Brain pericyte (primary cell): ENCODE data around the gene ANXA10.
A peak's percentile ranks its signal among the peaks of the same experiment; 100 is the strongest.
"Not testable (repeated sequence)": the region's sequence is repeated elsewhere in the genome, so short reads cannot be mapped to it uniquely, and the experiment has no call there.

Experiments used
- DNase-seq: peaks from one replicate; pipeline ENCODE4 v3.0.0-alpha.2; 2012; ENCODE audit warnings: low read depth, low spot score

ANXA10 gene

GRCh38 chr4:168118116-168118655, 25.8 kb downstream of the ANXA10 start:
- no peak for DNase-seq

GRCh38 chr4:168119100-168119499, 26.8 kb downstream of the ANXA10 start:
- no peak for DNase-seq

GRCh38 chr4:168119890-168120289, 27.6 kb downstream of the ANXA10 start:
- DNase-seq = no peak

- DNase-seq = no peak
Measured at GRCh38 chr4:168120811-168121210, 28.5 kb downstream of the ANXA10 start.

DNA sequence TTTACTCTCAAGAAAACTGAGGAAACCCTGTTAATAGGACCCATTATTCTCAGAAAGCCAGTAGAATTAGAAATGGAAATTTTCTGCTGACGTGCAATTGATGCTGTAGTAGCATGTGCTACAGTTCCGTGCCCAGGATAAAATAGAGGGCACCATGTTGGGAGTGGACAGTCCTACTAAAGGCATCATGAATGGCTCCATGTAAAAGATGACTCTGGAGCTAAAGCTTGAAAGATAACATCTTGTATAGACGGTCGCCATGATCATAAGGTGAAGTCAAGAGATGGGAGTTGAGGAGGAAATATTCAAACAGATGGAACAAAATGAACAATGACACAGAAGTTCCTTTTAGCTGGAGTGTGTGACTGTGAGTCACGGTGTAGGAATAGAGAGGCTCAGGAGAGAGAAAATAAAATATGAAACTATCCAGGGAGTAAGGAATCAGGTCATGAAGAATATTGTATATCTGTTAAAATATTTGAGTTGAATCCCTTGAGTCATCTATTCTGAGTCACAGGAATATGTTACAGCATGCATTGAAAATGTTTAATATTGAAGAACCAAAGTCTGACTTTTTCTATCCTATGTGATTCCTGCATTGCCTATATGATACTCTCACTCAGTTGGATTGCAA, 31.8 kb downstream of the ANXA10 start:
- DNase-seq = no peak

DNA sequence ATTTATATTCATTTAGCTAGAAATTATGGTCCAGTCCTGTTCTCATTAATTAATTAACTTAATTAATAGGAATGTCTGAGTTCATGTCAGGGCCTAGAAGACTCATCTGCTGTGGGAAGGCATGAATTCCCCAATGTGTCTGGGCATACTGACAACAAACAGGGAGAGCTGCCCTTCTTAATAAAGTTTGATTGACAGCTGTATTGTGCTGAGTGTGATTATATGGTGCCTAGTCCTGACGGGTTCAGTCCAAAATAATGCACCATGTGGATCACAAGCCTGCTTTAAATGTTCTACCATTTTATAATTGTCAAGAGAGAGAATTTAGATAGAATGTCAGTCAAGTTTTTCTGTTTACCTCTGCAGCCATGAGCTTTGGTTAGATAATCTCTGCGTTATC, 34.6 kb downstream of the ANXA10 start:
- DNase-seq = no peak

DNA sequence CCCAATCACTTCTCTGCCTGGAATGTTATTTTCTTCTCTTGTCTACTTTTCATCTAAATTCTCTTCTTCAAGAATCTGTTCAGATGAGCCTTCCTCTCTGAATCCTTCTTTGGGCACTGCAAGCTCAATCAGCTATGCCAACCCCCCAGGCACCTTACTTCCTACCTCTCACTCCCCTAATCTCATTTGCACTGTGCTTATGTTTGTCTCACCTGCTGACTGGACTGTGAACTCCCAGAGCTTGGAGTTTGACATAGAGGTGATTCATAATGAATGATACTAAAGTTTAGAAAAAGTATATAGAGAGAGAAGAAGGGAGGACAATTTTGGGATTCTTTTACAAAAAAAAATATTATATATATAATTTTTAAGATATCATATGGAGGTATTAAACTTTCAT, 36.3 kb downstream of the ANXA10 start:
- DNase-seq = no peak

- no peak for DNase-seq
Measured at GRCh38 chr4:168129046-168129772, 36.9 kb downstream of the ANXA10 start.

DNA sequence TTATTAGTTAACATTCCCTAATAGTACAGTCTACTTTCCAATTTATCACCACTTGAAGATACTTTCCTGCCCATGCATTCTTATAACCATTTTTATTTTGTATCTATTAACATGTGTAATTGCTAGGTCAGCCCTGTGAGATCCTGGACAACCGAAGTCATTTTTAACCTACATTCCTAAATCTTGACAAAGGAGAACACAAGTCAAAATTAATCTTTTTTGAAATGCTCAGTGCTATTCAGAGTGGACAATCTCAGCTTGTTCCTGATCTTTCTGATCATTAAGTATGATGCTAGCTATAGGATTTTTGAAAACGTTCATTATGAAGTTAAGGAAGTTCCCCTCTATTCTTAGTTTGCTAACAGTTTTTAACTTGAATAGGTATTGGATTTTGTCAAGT, 37.5 kb downstream of the ANXA10 start:
- DNase-seq = no peak

GRCh38 chr4:168131196-168131595, 38.9 kb downstream of the ANXA10 start:
- DNase-seq = no peak

GRCh38 chr4:168134651-168135050, 42.3 kb downstream of the ANXA10 start:
- DNase-seq = no peak

GRCh38 chr4:168135860-168136259, 43.5 kb downstream of the ANXA10 start:
- not testable (repeated sequence) for DNase-seq

DNA sequence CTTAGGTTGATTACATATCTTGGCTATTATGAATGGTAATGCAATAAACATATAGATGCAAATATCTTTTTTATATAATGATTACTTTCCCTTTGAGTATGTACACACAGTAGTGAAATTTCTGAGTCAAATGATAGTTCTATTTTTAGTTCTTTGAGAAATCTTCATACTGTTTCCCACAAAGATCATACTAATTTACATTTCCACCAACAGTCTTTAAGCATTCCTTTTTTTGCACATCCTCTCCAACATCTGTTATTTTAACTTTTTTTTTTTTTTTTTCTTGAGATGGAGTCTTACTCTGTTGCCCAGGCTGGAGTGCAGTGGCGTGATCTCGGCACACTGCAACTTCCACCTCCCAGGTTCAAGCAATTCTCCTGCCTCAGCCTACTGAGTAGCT, 45.4 kb downstream of the ANXA10 start:
- not testable (repeated sequence) for DNase-seq

DNA sequence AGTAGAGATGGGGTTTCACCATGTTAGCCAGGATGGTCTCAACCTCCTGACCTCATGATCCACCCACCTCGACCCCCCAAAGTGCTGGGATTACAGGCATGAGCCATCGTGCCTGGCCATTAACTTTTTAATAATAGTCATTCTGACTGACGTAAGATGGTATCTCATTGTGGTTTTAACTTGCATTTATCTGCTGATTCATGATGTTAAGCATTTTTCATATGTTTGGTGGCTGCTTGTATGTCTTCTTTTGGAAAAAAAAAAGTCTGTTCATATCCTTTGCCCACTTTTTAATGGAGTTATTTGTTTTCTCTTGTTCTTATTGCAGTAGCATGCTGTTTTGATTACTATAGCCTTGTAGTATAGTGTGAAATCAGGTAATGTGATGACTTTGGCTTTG, 45.8 kb downstream of the ANXA10 start:
- DNase-seq = peak; percentile 40

DNA sequence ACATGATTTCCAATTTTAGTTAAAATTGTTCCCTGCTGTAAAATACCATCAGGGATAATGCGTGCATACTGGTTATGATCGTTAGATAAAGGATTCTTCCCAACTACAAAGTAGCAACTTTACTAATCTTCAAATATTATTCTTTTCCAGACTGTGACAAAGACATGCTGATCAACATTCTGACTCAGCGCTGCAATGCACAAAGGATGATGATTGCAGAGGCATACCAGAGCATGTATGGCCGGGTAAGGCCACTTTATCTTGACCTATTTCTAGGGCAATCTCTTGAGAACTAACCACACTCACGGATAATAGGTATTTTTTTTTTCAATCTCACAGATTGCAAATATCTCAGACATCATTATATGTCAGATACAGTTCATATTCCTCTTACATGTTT, 47.0 kb downstream of the ANXA10 start:
- no peak for DNase-seq

- DNase-seq = no peak
Measured at GRCh38 chr4:168141733-168142132, 49.4 kb downstream of the ANXA10 start.

DNA sequence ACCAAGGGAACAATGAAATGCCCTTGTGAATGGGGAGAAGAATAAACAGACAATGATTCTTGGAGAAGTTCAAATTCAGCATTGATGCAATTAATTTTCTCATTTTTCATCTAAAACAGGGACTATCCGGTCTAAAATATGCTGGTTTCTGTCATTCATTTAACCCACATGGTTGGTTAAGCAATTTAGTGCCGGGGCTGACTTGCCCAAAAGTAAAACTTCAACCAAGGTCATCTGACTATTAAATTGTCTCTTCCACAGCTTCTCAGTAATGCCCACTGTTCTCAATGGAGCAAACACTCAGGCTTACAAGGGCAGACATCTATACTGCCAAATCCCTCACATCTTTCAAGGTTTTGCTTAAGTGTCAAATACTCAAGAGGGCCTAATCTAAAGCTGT, 51.3 kb downstream of the ANXA10 start:
- DNase-seq = no peak

- no peak for DNase-seq
Measured at GRCh38 chr4:168150420-168151050, 58.2 kb downstream of the ANXA10 start.

- DNase-seq = no peak
Measured at GRCh38 chr4:168151327-168151726, 59.0 kb downstream of the ANXA10 start.

- DNase-seq = no peak
Measured at GRCh38 chr4:168152837-168153500, 60.6 kb downstream of the ANXA10 start.

- peak; percentile 25 for DNase-seq
Measured at GRCh38 chr4:168153596-168154440, 61.5 kb downstream of the ANXA10 start.
